K562 (cell line): ENCODE measurements around the gene CENPO. TPM values are rescaled to one million over a fixed set of nuclear protein-coding genes. Genes with fewer than 3 reads are reported as not detected.

Experiments used
- ATAC-seq: fragments of 200-7000 bp; cut with Tn5 transposase; 3 replicates; pipeline ENCODE4 v1.9.1; 2020; ENCODE audit warnings: moderate library complexity
- BruUV-seq: library from RNA; stranded (reverse); fragments of 400-500 nt; replicated peaks from 2 replicates; lab custom pipeline; 2021; lab: Mats Ljungman, UMichigan
- CTCF ChIA-PET: fragments of 300-600 bp; formaldehyde crosslinking; extraction: SDS; loops from one replicate; lab custom pipeline; 2021; ENCODE audit warnings: low intra/inter-chr PET ratio; lab: Yijun Ruan, JAX
- POLR2A ChIA-PET: fragments of 300-600, 350-650 bp; sonication (Branson Sonifier 250); formaldehyde crosslinking; extraction: SDS; loops from one replicate; lab custom pipeline; 2021; ENCODE audit warnings: antibody characterized with exemption, inconsistent platforms; lab: Yijun Ruan, JAX
- DNase-seq, 4 experiments: peaks; one replicate each; pipeline versions ENCODE4 v3.0.0 to v3.0.0-alpha.2; 2011 to 2018; ENCODE audit warnings: low spot score in 3 of 4, mixed read lengths in 3 of 4; ENCODE audit errors: extremely low read depth in 1 of 4
- FAIRE-seq: peaks from 2 replicates; lab custom pipeline; 2011; peaks lifted over from hg19 to GRCh38; lab: Jason Lieb, UNC
- H2AFZ ChIP-seq: 2 replicates; pipeline ENCODE4 v1.6.0; 2011; ENCODE audit warnings: low read depth, low read length, control low read depth, inconsistent platforms
- H3K27ac ChIP-seq: fragments of 200-600 bp; 3 replicates; pipeline ENCODE4 v1.8.0; 2011; ENCODE audit warnings: low read depth, mild to moderate bottlenecking, control low read depth, inconsistent platforms, low read length, moderate library complexity, mixed read lengths; ENCODE audit errors: extremely low read depth
- H3K27me3 ChIP-seq, 2 experiments: fragments of 300-600 bp in 1 of 2; 2 replicates in 1 of 2; 3 replicates in 1 of 2; pipeline versions ENCODE4 v1.6.0 to v1.8.0; 2011; ENCODE audit warnings: inconsistent platforms in 2 of 2, low read length in 2 of 2, mild to moderate bottlenecking in 1 of 2, mixed read lengths in 1 of 2, moderate library complexity in 1 of 2; ENCODE audit not compliant: control insufficient read depth in 2 of 2, insufficient read depth in 2 of 2
- H3K36me3 ChIP-seq: fragments of 300-600 bp; 3 replicates; pipeline ENCODE4 v1.8.0; 2011; ENCODE audit warnings: mild to moderate bottlenecking, low read length, inconsistent platforms; ENCODE audit not compliant: control insufficient read depth, insufficient read depth
- H3K4me1 ChIP-seq, 2 experiments: fragments of 200-600 bp in 1 of 2; replicated peaks in 1 of 2; 2 replicates in 1 of 2; 3 replicates in 1 of 2; pipeline versions ENCODE4 v1.5.1 to v1.8.0; 2011; ENCODE audit warnings: inconsistent platforms in 2 of 2, low read length in 2 of 2, mild to moderate bottlenecking in 1 of 2, mixed read lengths in 1 of 2, moderate library complexity in 1 of 2; ENCODE audit not compliant: control insufficient read depth in 2 of 2, insufficient read depth in 2 of 2
- H3K4me2 ChIP-seq: 2 replicates; pipeline ENCODE4 v1.6.1; 2011; ENCODE audit warnings: low read length, control low read depth, inconsistent platforms, mixed read lengths; ENCODE audit not compliant: insufficient read depth
- H3K4me3 ChIP-seq: fragments of 200-600 bp; sonication (generic), shearing (Covaris generic); 2 replicates; pipeline ENCODE4 v1.5.1; 2016; ENCODE audit warnings: control low read depth, inconsistent platforms
- H3K79me2 ChIP-seq: fragments of 200-600 bp; 3 replicates; pipeline ENCODE4 v1.8.0; 2011; ENCODE audit warnings: low read length, inconsistent platforms; ENCODE audit not compliant: control insufficient read depth, insufficient read depth
- H3K9ac ChIP-seq, 2 experiments: 2 replicates each; pipeline versions ENCODE4 v1.6.0 to v1.6.1; 2011; ENCODE audit warnings: low read depth in 2 of 2, low read length in 2 of 2, control low read depth in 1 of 2, inconsistent platforms in 1 of 2, mild to moderate bottlenecking in 1 of 2, mixed read lengths in 1 of 2; ENCODE audit not compliant: insufficient read depth in 1 of 2
- H3K9me1 ChIP-seq: one replicate; pipeline ENCODE4 v1.6.0; 2011; ENCODE audit warnings: inconsistent platforms, mild to moderate bottlenecking, low read length, moderate library complexity; ENCODE audit not compliant: control insufficient read depth, insufficient read depth
- H3K9me3 ChIP-seq: replicated peaks from 2 replicates; pipeline ENCODE4 v1.5.1; 2011; ENCODE audit warnings: low read depth, low read length, inconsistent platforms; ENCODE audit not compliant: control insufficient read depth, insufficient read depth
- H4K20me1 ChIP-seq: replicated peaks from 2 replicates; pipeline ENCODE4 v1.6.1; 2011; ENCODE audit warnings: low read length, inconsistent platforms, mixed read lengths; ENCODE audit not compliant: control insufficient read depth, insufficient read depth
- BDP1 ChIP-seq: IDR thresholded peaks from 3 replicates; pipeline ENCODE4 v1.6.1; 2011; ENCODE audit not compliant: insufficient read length, insufficient read depth
- CSDE1 ChIP-seq, 2 experiments: fragments of 450-650 bp; IDR thresholded peaks; 2 replicates each; pipeline ENCODE4 v1.6.1; 2016; ENCODE audit warnings: mild to moderate bottlenecking in 1 of 2
- DNMT1 ChIP-seq: fragments of 450-650 bp; IDR thresholded peaks from 2 replicates; pipeline ENCODE4 v1.6.1; 2016; ENCODE audit warnings: antibody characterized with exemption, mild to moderate bottlenecking
- ETV1 ChIP-seq: fragments of 450-650 bp; conservative IDR thresholded peaks from 2 replicates; pipeline ENCODE4 v1.6.1; 2016; ENCODE audit warnings: missing genetic modification characterization, control low read depth, low read depth, missing compliant biosample characterization
- FOXJ3 ChIP-seq: sonication (generic); formaldehyde crosslinking; IDR thresholded peaks from 2 replicates; pipeline ENCODE4 v1.4.0; 2020; ENCODE audit warnings: mild to moderate bottlenecking, missing genetic modification reagents
- KHSRP ChIP-seq: fragments of 450-650 bp; IDR thresholded peaks from 2 replicates; pipeline ENCODE4 v1.6.1; 2017
- MAZ ChIP-seq, 2 experiments: fragments of 450-650 bp in 1 of 2; sonication (generic) in 1 of 2; formaldehyde crosslinking; IDR thresholded peaks in 1 of 2; conservative IDR thresholded peaks in 1 of 2; 2 replicates each; pipeline versions ENCODE4 v1.4.0 to v1.5.0; 2020; ENCODE audit warnings: mild to moderate bottlenecking in 1 of 2, missing genetic modification reagents in 1 of 2
- MCM2 ChIP-seq: fragments of 450-650 bp; IDR thresholded peaks from 2 replicates; pipeline ENCODE4 v1.6.1; 2017; ENCODE audit warnings: low read depth, mild to moderate bottlenecking
- RBM14 ChIP-seq: fragments of 200-400 bp; formaldehyde crosslinking; IDR thresholded peaks from 2 replicates; pipeline ENCODE4 v1.6.1; 2018; ENCODE audit warnings: low read depth, mild to moderate bottlenecking, low read length, moderate library complexity, borderline replicate concordance; ENCODE audit not compliant: insufficient read depth
- TAF9B ChIP-seq: fragments of 450-650 bp; IDR thresholded peaks from 2 replicates; pipeline ENCODE4 v1.6.1; 2018; ENCODE audit warnings: mild to moderate bottlenecking; ENCODE audit not compliant: partially characterized antibody
- ZBTB1 ChIP-seq: sonication (generic); formaldehyde crosslinking; IDR thresholded peaks from 2 replicates; pipeline ENCODE4 v1.8.1; 2023; ENCODE audit warnings: missing genetic modification reagents, low read depth, mild to moderate bottlenecking, borderline replicate concordance
- ZNF274 ChIP-seq: IDR thresholded peaks from 2 replicates; pipeline ENCODE4 v1.6.1; 2011; ENCODE audit warnings: low read depth, mild to moderate bottlenecking, low read length, moderate library complexity, borderline replicate concordance
- ZNF584 ChIP-seq: fragments of 200-800 bp; sonication (Bioruptor generic); IDR thresholded peaks from 2 replicates; pipeline ENCODE4 v1.6.1; 2016; ENCODE audit warnings: low read depth, mild to moderate bottlenecking, missing genetic modification characterization, missing compliant biosample characterization
- ZNF589 ChIP-seq: fragments of 200-800 bp; sonication (Bioruptor generic); IDR thresholded peaks from 2 replicates; pipeline ENCODE4 v1.6.1; 2016; ENCODE audit warnings: low read depth, missing genetic modification characterization, missing compliant biosample characterization
- ZNF668 ChIP-seq: fragments of 250-450 bp; sonication (Bioruptor Pico); IDR thresholded peaks from 2 replicates; pipeline ENCODE4 v1.8.0; 2022; ENCODE audit warnings: mild to moderate bottlenecking, inconsistent platforms
- ZNF695 ChIP-seq: fragments of 450-650 bp; formaldehyde crosslinking; IDR thresholded peaks from 2 replicates; pipeline ENCODE4 v1.4.0; 2020; ENCODE audit warnings: mild to moderate bottlenecking, moderate library complexity
- ZSCAN29 ChIP-seq: fragments of 450-650 bp; IDR thresholded peaks from 2 replicates; pipeline ENCODE4 v1.6.1; 2017
- WGBS: fragments of 100-300 bp; shearing (Covaris generic); methylation state at CpG from one replicate; pipeline ENCODE4 v1.1.6; 2016; ENCODE audit warnings: low coverage, mixed read lengths; ENCODE audit not compliant: insufficient coverage; ENCODE audit errors: missing lambda C conversion rate; 5-methylcytosine and 5-hydroxymethylcytosine counted together
- in situ Hi-C: fragments of 300-500 bp; cut with MboI; formaldehyde crosslinking; loops from 4 replicates; pipeline ENCODE4 v1.15.0; 2018; ENCODE audit warnings: inconsistent platforms, mixed read lengths
- intact Hi-C: fragments of 100-400 bp; cut with micrococcal nuclease; formaldehyde crosslinking; loops from 2 replicates; pipeline ENCODE4 v1.14.2; 2022
- polyA plus RNA-seq, 8 experiments: library from polyadenylated mRNA; depleted of rRNA in 4 of 8; stranded (reverse) in 5 of 8; unstranded in 3 of 8; fragments of >200 nt; fragmentation: Nextera tagmentation in 2 of 8; fragmentation: Illumina TruSeq in 1 of 8; extraction: Ambion mirVana in 2 of 8; extraction: Trizol in 1 of 8; gene quantifications; 2 replicates each; pipeline versions ENCODE4 v1.2.1 to v1.2.3, GENCODE V29; 2011 to 2014; ENCODE audit warnings: inconsistent platforms in 1 of 8, missing spikeins in 1 of 8
- total RNA-seq, 7 experiments: library from RNA; depleted of rRNA in 6 of 7; stranded (reverse); fragments of >200 nt in 6 of 7; fragmentation: Illumina TruSeq in 2 of 7; extraction: Trizol in 2 of 7; gene quantifications; 2 replicates each; pipeline versions ENCODE4 v1.2.1 to v1.2.3, GENCODE V29; 2011 to 2021; ENCODE audit warnings: low replicate concordance in 1 of 7
- TF ChIP-seq, protein P1 (sequence below): fragments of 450-650 bp; IDR thresholded peaks from 2 replicates; pipeline ENCODE4 v1.6.1; 2018; ENCODE audit warnings: mild to moderate bottlenecking, low read depth; ENCODE audit not compliant: partially characterized antibody

CENPO gene
- total and polyA plus RNA-seq, 9 of the 15 experiments (the other 6 are each of a cell fraction or from before 2014, with no cell fraction given) = 30.6 to 59.4 (median 38.9) TPM

- Histone ChIP-seq H3K36me3 (peaks cover 15% of the 10 kb centered on the region; the same call in 2 of the 3 replicates), H3K9me3 (no peaks in the 10 kb centered on the region), H3K9ac (no peak overlapping the region), H4K20me1 (0 out of 2 replicates have a peak, but pooled peaks cover 1% of the 10 kb centered on the region), H3K9me1 (no peaks in the 10 kb centered on the region), H3K27ac (no peak overlapping the region), H3K27me3 (no peaks in the 10 kb centered on the region), H3K4me1 (peaks cover 0 to 5% of the 10 kb centered on the region in 2 experiments; a peak in 2 of 5 replicates), H2AFZ (no peak overlapping the region), H3K4me2 (no peak overlapping the region), H3K79me2 (no peaks in the 10 kb centered on the region), H3K4me3 (no peak overlapping the region)
- ChIA-PET POLR2A (interaction anchor here (0.7 to 1.6 kb wide), 2 partner anchors 8 to 67 kb away, joined by 3 to 4 read pairs; no protein-coding TSS in a partner anchor), CTCF (no interaction called here)
- no peak for DNase-seq
- ATAC-seq = no peak
- WGBS = 89% methylated on average over 6 of the region's 6 CpGs
- intact Hi-C loops (no loop called here), in situ Hi-C loops (no loop called here)
- no peak for FAIRE-seq
- TSS peak; percentile 13 for BruUV-seq
- no peak for TF ChIP-seq DNMT1
- TF ChIP-seq ZSCAN29 = no peak
- no peak for TF ChIP-seq ZNF695 (CRISPR knock-in tag)
- no peak for TF ChIP-seq ZBTB1 (CRISPR knock-in tag)
- no peak for TF ChIP-seq TAF9B
- no peak for TF ChIP-seq ZNF668 (CRISPR knock-in tag)
- TF ChIP-seq KHSRP = no peak
- TF ChIP-seq, protein P1, sequence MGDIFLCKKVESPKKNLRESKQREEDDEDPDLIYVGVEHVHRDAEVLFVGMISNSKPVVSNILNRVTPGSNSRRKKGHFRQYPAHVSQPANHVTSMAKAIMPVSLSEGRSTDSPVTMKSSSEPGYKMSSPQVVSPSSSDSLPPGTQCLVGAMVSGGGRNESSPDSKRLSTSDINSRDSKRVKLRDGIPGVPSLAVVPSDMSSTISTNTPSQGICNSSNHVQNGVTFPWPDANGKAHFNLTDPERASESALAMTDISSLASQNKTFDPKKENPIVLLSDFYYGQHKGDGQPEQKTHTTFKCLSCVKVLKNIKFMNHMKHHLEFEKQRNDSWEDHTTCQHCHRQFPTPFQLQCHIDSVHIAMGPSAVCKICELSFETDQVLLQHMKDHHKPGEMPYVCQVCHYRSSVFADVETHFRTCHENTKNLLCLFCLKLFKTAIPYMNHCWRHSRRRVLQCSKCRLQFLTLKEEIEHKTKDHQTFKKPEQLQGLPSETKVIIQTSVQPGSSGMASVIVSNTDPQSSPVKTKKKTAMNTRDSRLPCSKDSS = no peak
- no peak for TF ChIP-seq ZNF589
- TF ChIP-seq ZNF584 (CRISPR knock-in tag) = no peak
- no peak for TF ChIP-seq RBM14
- no peak for TF ChIP-seq MAZ (CRISPR knock-in tag; conservative IDR thresholded peaks at IDR 0.05 in 1 of 2, IDR thresholded peaks at IDR 0.05 in 1 of 2)
- TF ChIP-seq ZNF274 = no peak
- no peak for TF ChIP-seq ETV1 (tag)
- TF ChIP-seq BDP1 = no peak
- TF ChIP-seq FOXJ3 (CRISPR knock-in tag) = no peak
- TF ChIP-seq CSDE1 (IDR thresholded peaks at IDR 0.05) = no peak
- no peak for TF ChIP-seq MCM2
Observed at GRCh38 chr2:24866946-24867345, 73.7 kb downstream of the CENPO start.
